ENCODE results near the gene TP73. TPM values are rescaled to one million over a fixed set of nuclear protein-coding genes. Genes with fewer than 3 reads are reported as not detected.

The TP73 gene
- total RNA-seq, 1 experiment from 2014 or later, result 2.0 TPM

DNA sequence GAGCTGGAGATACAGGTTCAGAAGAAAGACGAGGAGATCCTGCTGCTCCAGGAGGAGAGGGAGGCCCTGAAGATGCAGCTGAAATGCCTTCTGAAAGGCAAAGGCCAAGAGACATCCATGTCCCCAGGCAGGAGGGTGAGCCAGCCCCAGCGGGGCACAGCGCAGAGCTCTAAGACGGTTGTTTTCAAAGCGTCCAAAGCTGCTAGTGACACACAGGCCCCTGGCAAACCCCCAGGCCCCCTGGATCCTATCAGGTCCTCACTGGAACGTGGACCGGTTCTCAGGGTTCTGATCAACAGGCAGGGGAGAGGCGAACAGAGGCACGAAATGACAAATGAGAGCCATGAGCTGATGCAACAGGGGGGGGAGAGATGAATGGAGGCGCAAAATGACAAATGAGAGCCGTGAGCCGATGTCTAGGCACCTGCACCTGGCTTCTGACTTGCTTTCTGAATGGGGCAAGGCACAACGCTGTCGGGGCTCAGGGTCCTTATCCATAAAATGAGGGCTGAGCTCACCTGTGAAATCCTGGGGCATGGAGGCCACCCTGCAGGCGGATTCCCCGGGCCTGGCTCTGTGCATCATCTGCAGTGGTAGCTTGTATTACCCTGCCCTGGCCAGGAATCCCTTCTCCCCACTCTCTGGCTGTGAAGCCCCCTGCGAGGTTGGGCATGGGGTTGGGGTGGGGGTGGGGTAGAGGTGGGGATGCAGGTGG is 109.1 kb downstream of the TP73 start:
- DNase-seq (ENCODE audit: low spot score), result no peak

DNA sequence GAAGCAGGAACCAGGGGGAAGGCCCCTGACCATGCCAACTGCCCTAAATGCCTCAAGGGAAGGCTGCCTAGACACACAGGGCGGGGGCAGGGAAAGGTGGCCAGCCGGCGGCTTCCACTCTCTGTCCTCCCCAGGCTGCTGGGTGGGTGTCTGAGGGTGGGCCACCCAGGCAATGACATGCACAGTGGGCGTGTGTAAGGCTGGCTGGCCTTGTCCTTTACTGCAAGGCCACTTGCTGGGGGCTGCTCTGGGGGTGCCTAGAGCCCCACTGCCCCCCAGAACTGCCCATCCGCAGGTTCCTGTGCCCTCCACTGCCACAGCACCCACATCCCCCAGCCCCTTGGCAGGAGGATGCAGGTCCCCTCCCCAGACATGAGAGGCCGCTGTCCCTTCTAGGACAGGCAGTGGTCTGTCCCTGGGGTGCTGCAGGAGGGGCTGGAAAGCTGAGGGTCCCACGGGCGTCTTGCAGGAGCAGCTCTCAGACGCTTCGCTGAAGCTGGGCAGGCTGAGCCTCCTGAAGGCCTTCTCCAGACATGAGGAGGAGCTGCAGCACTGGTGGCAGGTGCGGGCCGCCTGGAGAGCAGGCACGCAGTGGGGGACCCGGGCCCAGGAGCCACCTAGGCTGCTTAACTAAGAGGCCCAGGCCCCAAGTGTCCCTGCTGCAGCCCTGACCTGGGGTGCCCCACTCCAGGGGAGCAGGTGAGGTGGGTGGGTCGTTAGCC is 110.0 kb downstream of the TP73 start:
- DNase-seq (ENCODE audit: low spot score), result no peak

DNA sequence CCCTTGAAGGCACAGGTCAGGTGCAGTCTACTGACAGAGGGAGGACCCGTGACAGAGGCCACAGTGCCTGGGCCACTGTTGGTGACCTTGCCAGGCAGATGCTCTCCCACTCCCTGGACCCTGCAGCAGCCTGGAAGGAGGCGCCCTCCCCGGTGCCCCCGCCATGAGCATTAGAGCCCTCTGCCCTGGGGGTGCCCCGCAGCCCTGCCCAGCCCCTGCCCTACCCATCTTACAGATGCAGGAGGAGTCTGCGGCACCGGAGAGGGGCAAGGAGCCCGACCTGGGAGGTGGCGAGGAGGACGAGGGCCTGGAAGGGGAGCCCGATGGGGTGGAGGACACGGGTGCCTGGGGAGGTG is 110.5 kb downstream of the TP73 start:
- no peak for DNase-seq (ENCODE audit: low spot score)

DNA sequence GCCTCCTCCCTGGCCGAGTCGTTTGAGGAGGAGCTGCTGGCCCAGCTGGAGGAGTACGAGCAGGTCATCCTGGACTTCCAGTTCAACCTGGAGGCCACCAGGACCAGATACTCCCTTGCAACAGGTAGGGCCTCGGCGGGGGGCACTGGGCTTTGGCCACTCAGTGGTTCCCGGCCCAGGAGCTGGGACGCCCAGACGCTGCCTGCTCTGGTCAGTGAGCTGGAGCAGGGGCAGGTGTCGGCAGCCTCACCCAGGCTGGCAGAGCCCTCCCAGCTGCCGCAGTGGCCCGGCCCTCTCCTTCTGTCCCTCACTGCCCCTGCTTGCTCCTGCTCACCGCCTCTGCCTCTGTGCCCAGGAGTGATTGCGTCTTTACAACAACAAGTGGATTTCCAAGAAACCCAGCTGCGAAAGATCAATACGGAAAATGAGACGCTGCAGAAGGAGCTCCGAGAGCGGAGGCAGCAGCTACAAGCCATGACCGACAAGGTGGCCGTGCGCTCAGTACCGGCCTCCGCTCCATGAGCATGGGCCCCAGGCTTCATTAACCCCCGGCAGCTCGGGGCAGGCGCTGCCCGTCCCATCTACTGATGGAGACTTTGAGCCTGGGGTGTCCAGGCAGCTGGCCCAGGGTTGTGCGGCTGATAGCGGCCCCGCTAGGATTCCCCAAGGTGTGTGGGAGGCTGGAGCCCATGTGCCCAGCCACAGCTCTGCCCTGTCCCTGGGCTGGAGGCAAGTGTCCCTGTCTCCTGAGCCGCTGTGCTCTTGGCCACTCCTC is 111.2 kb downstream of the TP73 start:
- DNase-seq (ENCODE audit: low spot score), result no peak

DNA sequence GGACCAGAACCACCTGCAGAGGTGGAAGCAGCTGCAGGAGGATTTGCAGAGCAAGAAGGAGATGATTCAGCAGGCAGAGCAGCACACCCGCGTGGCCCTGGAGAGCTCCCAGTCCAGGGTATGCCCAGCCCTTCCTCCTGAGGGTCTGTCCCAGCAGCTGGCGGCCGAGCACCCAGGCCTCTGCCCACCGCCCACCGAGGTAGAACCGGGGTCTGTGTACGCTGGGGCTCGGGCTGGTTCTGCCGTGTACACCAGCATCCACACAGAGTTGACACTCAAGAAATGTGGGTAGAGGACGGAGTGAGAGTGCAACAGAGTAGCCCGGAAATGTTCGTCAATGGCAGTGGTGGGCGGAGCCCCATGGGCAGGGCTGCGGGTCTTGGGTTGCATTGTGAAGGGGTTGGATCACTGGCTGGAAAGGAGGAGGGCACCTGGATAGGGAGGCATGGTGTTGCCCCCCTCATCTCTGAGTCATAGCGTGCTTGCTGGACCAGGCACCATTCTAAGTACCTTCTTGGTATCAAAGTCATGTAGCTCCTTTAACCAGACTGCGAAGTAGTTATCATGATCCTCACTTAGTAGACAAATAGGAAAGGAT is 115.1 kb downstream of the TP73 start:
- no peak for DNase-seq (ENCODE audit: low spot score)

DNA sequence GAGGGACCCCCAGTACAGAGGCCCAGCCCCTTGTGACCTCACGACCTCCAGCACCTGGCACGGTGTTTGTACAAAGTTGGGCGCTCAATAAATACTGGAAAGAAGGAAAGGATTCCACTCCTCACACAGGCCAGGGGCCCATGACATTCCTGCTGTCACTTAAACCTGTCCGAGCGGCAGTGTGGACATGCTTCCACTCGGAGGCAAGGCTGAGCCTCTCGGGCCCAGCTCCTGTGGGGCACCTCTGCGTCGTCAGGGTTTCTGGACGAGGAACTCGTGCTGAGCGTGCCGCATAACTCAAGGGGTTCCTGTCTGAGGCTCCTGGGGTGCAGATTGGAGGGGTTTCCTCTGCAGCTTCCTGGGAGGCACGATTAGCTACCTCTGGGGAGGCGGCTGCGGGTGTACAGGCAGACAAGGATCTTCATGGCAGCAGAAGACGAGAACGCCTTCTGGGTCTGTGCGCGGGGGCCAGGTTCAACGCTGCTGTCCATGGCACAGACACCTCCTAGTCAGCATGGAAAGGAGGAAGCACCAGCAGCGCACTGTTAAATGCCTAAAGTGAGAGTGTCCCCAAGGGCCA is 116.6 kb downstream of the TP73 start:
- DNase-seq (ENCODE audit: low spot score), result no peak

DNA sequence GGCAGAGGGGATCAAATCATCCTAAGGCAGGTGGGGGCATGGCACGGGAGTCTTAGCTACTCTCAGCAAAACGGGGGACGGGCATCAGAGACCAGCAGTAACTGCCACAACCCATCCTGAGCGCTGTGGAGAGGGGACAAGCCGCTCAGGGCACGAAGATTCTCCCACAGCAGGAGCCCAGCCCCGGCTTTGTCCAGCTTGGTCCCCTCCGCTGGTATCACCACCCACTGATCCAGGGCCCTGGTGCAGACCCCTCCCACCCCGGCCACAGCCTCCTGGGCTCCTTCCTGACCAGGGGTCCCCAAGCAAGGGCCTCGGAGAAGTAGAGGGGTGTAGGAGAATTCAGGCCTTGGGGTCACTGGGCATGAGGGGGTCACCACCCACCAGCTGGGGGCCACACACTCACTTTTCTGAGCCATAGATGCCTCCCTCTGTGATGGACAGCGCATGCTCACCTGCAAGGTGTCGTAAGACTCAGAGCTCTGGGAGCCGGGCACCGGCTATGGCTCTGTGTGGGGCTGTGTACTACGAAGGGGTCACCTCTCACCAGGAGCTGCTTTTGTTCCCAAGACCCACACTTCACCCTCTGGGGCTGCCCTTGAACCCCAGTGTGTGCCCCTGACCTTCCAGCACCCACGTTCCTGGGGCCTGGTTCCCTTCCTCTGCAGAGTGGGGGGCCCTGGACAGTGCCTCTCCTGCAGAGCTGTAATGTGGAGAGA is 117.9 kb downstream of the TP73 start:
- DNase-seq (ENCODE audit: low spot score), result no peak

DNA sequence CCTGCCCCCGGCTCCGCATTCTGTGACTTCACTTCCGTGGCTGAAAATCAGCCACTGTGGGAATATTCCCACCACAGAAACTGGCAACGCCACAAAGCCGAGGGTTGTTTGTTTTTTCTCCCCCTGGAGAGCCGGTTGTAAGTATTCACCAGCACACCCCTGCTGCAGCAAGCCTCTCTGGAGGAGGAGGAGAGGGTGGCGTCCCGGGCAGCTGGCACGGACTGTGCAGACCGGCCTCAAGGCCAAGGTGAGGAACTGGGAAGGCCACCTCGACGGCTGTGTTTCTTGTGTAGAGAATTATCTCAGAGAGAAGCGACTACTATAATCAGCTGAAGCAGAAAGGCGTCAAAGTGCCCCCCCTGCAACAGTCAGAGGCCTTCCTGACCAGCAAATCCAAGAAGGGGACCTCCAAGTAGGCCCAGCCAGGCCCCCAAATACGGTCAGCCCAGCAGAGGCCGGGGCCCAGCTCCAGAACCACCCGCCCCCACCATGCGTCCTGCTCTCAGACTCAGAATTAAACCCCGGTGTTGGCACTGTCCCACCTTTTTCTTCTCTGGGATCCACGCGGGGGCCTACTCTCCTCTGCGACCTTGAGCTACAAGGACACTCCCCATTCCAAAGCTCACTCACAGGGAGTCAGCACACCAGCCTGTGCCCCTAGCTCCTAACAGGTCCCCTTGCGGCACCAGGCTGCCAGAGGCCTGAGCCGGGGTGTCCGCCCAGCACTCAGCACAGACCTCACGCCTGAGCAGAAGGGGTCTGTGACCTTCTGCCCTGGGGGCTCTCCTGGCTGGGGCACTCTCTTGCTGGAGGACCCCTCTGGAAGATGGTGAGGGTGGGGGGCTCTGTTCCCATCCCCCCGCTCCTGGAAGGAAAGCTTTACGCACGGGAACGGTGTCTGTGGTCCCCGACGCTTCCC is 119.1 kb downstream of the TP73 start:
- DNase-seq (ENCODE audit: low spot score), result no peak

DNA sequence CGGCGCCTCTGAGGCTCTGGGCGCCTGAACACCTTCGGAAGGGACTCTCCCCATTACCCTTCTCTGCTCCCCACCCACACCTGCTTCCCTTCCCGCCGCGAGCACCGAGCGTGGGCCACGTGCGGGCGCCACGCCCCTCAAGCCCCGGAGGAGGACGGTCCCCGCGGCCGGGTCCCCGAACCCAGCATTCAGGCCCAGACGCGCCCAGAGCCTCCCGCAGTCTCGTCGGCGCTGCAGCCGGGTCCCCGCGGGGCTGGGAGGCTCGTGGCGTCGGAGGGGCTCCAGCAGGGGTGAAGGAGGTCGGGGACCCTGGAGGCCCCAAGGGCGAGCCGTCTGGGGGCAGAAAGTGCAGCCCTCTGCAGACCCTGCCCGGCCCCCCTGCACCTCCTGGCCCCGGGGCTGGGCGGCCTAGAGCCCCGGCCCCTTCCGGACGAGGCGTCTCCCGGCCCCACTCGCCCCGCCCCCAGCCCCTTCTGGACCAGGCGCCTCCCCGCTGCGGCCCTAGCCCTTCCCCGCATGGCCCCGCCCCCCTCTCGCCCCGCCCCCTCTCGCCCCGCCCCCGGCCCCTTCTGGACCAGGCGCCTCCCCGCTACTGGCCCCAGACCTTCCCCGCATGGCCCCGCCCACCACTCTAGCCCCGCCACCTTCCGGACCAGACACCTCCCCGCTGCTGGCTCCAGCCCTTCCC is 119.9 kb downstream of the TP73 start:
- DNase-seq (ENCODE audit: low spot score), result no peak

DNA sequence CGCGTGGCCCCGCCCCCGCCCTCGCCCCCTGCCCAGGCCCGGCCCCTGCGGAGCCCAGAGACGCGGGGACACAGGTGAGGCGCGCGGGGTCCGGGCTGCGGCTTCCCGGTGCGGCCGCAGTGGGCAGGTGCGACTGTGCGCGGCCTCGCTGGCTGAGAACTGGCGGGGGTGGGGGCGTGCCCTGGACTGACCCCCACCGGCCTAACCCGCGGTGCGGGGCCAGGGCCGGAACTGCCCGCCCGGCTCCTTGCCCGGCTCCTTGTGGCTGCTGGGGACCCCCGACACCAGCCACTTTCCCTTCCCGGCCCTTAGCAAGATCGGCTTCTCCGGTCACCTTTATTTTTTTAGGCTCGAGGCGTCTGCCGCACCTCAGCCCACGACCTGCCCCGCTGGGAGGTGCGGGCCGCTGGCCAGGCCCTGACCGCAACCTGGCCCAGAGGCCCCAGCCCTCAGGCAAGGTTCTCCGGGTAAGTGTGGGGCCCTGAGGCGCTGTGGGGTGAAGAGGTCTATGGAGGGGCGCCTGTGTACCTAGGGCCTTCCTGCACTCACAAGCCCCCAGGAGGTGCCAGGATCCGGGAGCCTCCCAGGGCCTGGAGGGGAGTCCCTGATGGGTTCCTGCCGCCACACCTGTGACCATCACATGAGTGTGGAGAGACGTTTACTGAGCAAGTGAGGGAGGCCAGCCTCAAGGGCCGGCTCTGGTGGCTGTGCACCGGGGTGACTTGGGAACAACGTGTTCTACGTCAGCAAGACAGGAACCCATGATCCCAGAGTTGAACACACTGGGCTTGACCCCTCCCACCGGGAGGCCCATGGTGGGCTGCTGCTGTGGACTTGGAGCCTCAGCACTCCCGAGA is 120.6 kb downstream of the TP73 start, which contains the start of gene SMIM1:
SMIM1 (plus strand) TSS at position 35 of the 857 bp plus-strand sequence. CDS start 2,625 bp downstream, outside the sequence.
- no peak for DNase-seq (ENCODE audit: low spot score)

DNA sequence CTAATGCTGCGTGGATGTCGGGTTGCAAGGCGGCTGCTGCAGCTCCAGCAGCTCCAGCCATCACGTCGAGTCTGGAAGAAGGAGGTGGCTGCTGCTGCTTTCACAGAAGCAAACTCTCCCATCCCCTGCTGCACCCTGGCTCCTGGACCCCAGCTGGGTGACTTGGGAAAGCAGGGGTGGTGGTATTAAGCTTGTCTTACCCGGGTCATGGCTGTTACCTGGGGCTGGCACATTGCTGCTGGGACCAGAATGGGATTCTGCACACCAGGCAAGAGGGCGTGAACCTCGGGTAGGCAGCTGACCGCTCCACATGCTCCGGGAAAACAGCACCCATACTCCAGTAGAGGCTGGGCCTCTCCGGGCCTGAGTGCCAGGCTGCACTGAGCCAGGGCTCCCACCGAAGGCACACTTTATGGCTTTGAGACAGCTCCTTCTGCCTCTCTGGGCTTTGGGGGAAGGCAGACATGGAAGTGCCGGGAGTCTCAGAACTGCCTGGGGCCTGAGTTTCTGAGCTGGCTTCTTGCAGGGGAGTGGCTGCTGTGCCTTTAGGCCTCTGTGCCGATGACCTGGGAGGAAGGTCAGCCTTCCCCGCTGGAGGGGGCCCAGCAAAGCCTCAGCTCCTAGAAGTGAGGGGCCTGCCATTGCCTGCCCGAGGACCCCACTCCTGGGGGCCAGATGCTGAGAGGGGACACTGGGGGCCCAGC is 121.4 kb downstream of the TP73 start:
- no peak for DNase-seq (ENCODE audit: low spot score)

DNA sequence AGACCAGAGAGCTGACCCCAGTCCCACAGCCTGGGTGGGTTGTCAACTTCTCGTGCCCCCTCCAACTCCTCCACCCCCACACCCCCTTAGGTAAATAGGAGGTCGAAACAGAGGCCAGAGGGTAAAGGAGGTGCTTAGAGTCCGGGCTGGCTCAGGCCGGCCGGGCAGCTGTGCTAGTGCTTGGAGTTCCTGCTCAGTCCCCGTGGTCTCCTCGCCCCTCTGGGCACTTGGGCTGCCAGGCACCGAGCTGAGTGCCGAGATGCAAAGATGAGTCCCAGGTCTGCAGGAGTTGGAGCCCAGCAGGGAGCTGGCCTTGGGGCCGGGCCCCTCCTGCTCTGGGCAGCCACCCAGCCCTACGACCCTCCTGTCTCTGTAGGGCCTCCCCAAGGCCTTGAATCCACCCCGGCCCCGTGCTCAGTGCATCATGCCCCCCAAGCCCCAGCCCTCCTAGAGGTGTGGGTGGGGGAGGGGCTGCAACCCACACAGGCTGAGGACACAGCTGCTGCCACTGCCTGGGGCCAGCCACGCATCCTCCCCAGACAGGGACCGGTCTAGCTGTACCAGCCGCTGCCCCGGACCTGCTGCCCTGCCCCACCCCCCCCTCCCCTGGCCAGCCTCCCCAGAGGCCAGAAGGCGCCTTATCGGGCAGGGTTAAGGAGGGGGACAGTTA is 122.1 kb downstream of the TP73 start:
- DNase-seq (ENCODE audit: low spot score), result no peak

DNA sequence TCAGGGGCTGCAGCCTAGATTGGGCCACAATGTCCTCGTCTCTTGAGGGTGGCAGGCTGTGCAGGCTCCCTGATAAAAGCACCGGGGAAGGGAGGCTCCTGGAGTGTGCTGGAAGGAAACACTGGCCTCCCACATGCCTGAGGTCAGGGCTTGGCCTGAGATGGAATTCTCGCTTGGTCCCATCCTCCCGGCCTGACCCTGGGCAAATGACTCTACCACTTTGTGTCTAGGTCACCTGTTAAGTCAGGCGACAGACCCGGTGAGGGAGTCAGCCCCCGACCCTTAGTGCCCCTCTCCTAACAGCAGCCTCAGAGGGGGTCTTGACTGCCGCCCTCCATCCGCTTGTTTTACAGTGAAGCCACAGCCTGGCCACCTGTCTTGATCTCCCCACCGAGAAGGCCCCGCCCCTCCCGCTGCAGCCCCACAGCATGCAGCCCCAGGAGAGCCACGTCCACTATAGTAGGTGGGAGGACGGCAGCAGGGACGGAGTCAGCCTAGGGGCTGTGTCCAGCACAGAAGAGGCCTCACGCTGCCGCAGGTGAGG is 122.7 kb downstream of the TP73 start:
- no peak for DNase-seq (ENCODE audit: low spot score)

DNA sequence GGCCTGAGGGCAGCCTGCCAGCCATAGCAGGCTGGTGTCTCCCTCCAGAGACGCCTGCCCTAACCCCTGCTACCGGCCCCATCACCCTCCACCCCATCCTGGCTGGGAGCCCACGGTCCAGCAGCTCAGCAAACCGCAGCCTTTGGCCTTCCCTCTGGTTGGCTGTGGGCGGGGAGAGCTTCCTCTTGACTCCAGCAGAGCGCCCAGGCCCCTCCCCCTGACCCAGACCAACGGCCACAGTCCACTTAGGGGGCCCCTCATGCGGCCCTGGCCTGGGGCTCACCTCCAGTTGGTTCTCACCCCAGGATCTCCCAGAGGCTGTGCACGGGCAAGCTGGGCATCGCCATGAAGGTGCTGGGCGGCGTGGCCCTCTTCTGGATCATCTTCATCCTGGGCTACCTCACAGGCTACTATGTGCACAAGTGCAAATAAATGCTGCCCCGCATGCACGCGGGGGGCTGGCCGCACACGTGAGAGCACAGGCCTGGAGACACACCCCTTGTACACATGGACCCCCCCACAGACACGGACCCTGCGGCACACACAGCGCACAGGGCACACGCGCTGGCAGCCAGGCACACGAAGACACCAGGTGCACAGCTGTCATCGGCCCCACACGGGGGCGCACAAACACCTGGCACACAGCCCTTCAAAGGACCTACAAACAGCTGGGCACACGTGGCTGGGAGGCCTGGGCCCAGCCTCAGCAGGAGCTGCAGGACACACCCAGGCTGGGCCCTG is 123.3 kb downstream of the TP73 start:
- peak; percentile 74 for DNase-seq (ENCODE audit: low spot score)

DNA sequence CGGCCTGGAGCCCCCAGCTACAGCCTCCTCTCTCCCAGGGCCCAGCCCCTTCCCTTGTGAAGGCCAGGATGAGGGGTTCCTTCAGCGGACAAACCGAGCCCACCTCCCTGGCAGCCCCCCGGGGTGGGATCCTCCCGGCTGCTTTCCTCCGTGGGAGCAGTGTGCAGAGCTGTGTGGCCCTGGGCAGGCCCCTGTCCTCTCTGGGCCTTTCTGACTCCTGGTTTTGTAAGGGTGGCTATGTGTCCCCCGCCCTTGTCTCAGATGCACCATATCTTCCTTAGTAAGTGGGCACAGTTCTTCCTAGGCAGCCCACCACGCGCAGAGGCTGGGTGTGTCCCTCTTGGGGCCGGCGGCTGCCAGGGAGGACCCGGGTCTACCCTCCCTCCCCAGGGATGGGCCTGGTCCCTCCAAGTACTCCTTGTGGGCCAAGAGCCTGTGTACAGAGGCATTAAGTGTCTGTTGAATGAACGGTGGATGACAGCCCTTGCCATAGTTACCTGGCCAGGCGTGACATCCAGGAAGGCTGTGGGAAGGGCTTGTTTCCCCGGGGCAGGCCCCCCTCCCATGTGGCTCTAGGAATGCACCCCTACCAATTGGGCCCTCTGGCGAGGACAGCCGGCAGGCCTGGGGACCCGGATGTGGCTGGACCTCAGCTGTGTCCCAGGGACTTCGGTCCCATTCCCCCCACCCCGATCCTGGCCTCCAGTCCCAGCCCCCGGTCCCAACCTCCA is 124.1 kb downstream of the TP73 start:
- DNase-seq (ENCODE audit: low spot score), result no peak

Measured in H4 (cell line).